Astrocyte of the spinal cord (primary cell): ENCODE data around the gene HSP90AA1.

Source experiments
- DNase-seq: peaks from one replicate; pipeline ENCODE4 v3.0.0; 2011; ENCODE audit warnings: low read depth, low spot score
- H3K4me3 ChIP-seq: 2 replicates; pipeline ENCODE4 v1.5.1; 2011; ENCODE audit warnings: low read depth, mild to moderate bottlenecking, low read length, moderate library complexity
- in situ Hi-C: cut with HindIII; loops from 2 replicates; pipeline ENCODE4 v1.10.0; 2017; ENCODE audit warnings: low sequenced_read_pairs
- TF ChIP-seq, protein P1 (sequence below): IDR thresholded peaks from 2 replicates; pipeline ENCODE4 v1.5.1; 2012; ENCODE audit warnings: low read depth, mild to moderate bottlenecking, low read length, inconsistent platforms

The HSP90AA1 gene

DNA sequence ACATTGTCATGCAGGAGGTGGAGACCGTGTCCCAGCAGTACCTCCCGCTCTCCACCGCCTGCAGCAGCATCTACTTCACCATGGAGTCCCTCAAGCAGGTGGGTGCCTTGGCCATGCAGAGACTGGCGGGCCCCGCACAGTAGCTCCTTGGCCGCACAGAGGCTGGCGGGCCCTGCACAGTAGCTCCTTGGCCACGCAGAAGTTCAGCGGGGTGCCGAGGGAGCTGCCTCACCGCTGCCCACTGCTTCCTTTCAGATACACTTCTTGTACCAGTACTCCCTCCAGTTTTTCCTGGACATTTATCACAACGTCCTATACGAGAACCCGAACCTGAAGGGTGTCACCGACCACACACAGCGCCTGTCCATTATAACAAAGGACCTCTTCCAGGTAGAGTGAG is 47.7 kb downstream of the HSP90AA1 start:
- TF ChIP-seq, protein P1, sequence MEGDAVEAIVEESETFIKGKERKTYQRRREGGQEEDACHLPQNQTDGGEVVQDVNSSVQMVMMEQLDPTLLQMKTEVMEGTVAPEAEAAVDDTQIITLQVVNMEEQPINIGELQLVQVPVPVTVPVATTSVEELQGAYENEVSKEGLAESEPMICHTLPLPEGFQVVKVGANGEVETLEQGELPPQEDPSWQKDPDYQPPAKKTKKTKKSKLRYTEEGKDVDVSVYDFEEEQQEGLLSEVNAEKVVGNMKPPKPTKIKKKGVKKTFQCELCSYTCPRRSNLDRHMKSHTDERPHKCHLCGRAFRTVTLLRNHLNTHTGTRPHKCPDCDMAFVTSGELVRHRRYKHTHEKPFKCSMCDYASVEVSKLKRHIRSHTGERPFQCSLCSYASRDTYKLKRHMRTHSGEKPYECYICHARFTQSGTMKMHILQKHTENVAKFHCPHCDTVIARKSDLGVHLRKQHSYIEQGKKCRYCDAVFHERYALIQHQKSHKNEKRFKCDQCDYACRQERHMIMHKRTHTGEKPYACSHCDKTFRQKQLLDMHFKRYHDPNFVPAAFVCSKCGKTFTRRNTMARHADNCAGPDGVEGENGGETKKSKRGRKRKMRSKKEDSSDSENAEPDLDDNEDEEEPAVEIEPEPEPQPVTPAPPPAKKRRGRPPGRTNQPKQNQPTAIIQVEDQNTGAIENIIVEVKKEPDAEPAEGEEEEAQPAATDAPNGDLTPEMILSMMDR: no peak
- H3K4me3 ChIP-seq: no peak overlapping the region
- in situ Hi-C loops: no loop called here
- no peak for DNase-seq

GRCh38 chr14:102037686-102038085 is 49.2 kb downstream of the HSP90AA1 start:
- TF ChIP-seq, protein P1: no peak
- H3K4me3 ChIP-seq: no peak overlapping the region
- no peak for DNase-seq
- in situ Hi-C loops: no loop called here

GRCh38 chr14:102035914-102036313 is 50.9 kb downstream of the HSP90AA1 start:
- no peak overlapping the region for H3K4me3 ChIP-seq
- TF ChIP-seq, protein P1: no peak
- in situ Hi-C loops: no loop called here
- no peak for DNase-seq

DNA sequence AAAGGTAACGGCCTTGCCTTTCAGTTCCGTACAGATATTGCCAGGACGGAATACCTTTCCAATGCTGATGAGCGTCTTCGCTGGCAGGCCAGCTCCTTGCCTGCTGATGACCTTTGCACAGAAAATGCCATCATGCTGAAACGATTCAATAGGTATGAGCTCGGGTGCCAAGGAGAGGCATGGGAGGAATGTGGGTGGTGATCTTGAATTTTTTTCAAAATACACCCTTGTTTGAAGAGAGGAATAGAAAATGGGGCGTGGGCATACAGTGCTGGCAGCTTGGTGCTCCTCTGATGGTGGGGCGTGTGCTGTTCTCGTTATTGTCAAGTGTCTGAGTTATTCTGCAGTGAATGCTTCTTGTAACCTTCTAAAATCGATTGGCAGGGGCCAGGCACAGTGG is 52.5 kb downstream of the HSP90AA1 start:
- TF ChIP-seq, protein P1: no peak
- in situ Hi-C loops: no loop called here

DNA sequence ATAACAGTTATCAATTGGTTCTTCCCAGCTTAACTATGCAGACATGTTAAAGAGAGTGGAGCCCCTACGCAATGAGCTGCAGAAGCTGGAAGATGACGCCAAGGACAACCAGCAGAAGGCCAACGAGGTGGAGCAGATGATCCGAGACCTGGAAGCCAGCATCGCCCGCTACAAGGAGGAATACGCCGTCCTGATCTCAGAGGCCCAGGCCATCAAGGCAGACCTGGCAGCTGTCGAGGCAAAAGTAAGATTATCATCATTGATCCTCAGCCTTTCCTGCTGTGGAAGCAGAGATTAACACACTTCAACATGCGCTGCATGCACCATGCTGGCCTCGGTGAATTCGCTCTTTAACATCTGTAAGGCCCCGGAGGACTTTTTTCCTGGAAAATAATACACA is 53.6 kb downstream of the HSP90AA1 start:
- DNase-seq: no peak
- TF ChIP-seq, protein P1: no peak
- in situ Hi-C loops: no loop called here
- no peak overlapping the region for H3K4me3 ChIP-seq

More for the DNA sequence above, 52.5 kb downstream of the HSP90AA1 start:
- no peak overlapping the region for H3K4me3 ChIP-seq
- no peak for DNase-seq
